GM23338 (cell line): ENCODE measurements around the gene TM9SF4. TPM values are rescaled to one million over a fixed set of nuclear protein-coding genes. Genes with fewer than 3 reads are reported as not detected.

Experiments
- ATAC-seq: fragments of 200-7000 bp; cut with Tn5 transposase; 3 replicates; pipeline ENCODE4 v1.9.1; 2020
- DNase-seq: peaks from one replicate; pipeline ENCODE4 v3.0.0-alpha.2; 2015; ENCODE audit warnings: low spot score
- H2AFZ ChIP-seq: fragments of 200-600 bp; sonication (generic); 2 replicates; pipeline ENCODE4 v1.8.0; 2016; ENCODE audit warnings: antibody characterized with exemption, mild to moderate bottlenecking, moderate library complexity
- H3F3A ChIP-seq: fragments of 200-600 bp; sonication (generic); replicated peaks from 2 replicates; pipeline ENCODE4 v1.8.0; 2017; ENCODE audit warnings: antibody characterized with exemption, mixed run types, low read depth
- H3K27ac ChIP-seq: fragments of 200-600 bp; sonication (generic); 2 replicates; pipeline ENCODE4 v1.6.1; 2016; ENCODE audit warnings: low read depth
- H3K27me3 ChIP-seq: fragments of 200-600 bp; sonication (generic); 2 replicates; pipeline ENCODE4 v1.8.0; 2016; ENCODE audit warnings: mild to moderate bottlenecking, mixed run types, moderate library complexity; ENCODE audit not compliant: insufficient read depth
- H3K36me3 ChIP-seq: fragments of 200-600 bp; sonication (generic); 2 replicates; pipeline ENCODE4 v1.8.0; 2016; ENCODE audit warnings: mild to moderate bottlenecking; ENCODE audit not compliant: insufficient read depth
- H3K4me1 ChIP-seq: fragments of 200-600 bp; sonication (generic); 2 replicates; pipeline ENCODE4 v1.8.0; 2016; ENCODE audit warnings: mild to moderate bottlenecking, moderate library complexity; ENCODE audit not compliant: insufficient read depth
- H3K4me2 ChIP-seq: fragments of 200-600 bp; sonication (generic); 2 replicates; pipeline ENCODE4 v1.7.1; 2017; ENCODE audit warnings: mixed run types
- H3K4me3 ChIP-seq: fragments of 200-600 bp; sonication (generic); 2 replicates; pipeline ENCODE4 v1.6.1; 2016; ENCODE audit warnings: mixed run types
- H3K79me2 ChIP-seq: fragments of 200-600 bp; sonication (generic); replicated peaks from 2 replicates; pipeline ENCODE4 v1.8.0; 2017; ENCODE audit warnings: mild to moderate bottlenecking; ENCODE audit not compliant: insufficient read depth
- H3K9me2 ChIP-seq: fragments of 200-600 bp; sonication (generic); 2 replicates; pipeline ENCODE4 v1.8.0; 2017; ENCODE audit not compliant: insufficient read depth
- H4K20me1 ChIP-seq: fragments of 200-600 bp; sonication (generic); replicated peaks from 2 replicates; pipeline ENCODE4 v1.8.0; 2017; ENCODE audit warnings: mild to moderate bottlenecking; ENCODE audit not compliant: insufficient read depth
- H3K27ac Mint-ChIP-seq: 2 replicates; pipeline ENCODE4 v1.8.0; 2020; ENCODE audit warnings: inconsistent platforms, mild to moderate bottlenecking, moderate library complexity, mixed read lengths
- H3K27me3 Mint-ChIP-seq: 3 replicates; pipeline ENCODE4 v1.8.0; 2022; ENCODE audit warnings: low read depth, mild to moderate bottlenecking, moderate library complexity, mixed read lengths, inconsistent platforms; ENCODE audit not compliant: insufficient read depth, poor library complexity
- H3K36me3 Mint-ChIP-seq: 3 replicates; pipeline ENCODE4 v1.8.0; 2021; ENCODE audit warnings: low read depth, mild to moderate bottlenecking, inconsistent platforms, moderate library complexity, mixed read lengths
- H3K4me1 Mint-ChIP-seq: 3 replicates; pipeline ENCODE4 v1.8.0; 2020; ENCODE audit warnings: mild to moderate bottlenecking, inconsistent platforms, mixed read lengths
- H3K4me3 Mint-ChIP-seq: 3 replicates; pipeline ENCODE4 v1.8.0; 2021; ENCODE audit warnings: moderate library complexity, mild to moderate bottlenecking, inconsistent platforms, mixed read lengths
- H3K9me3 Mint-ChIP-seq: 3 replicates; pipeline ENCODE4 v1.8.0; 2020; ENCODE audit warnings: moderate library complexity, mild to moderate bottlenecking, inconsistent platforms, mixed read lengths
- CREB1 ChIP-seq: fragments of 250-450 bp; sonication (Bioruptor Pico); IDR thresholded peaks from 2 replicates; pipeline ENCODE4 v1.5.0; 2020; ENCODE audit warnings: low read depth, mild to moderate bottlenecking, moderate library complexity
- EZH2 ChIP-seq: fragments of 200-600 bp; sonication (generic); IDR thresholded peaks from one replicate; pipeline ENCODE4 v1.8.0; 2017; ENCODE audit warnings: antibody characterized with exemption, mild to moderate bottlenecking, low read depth; ENCODE audit not compliant: unreplicated experiment
- EZH2phosphoT487 ChIP-seq: fragments of 200-600 bp; sonication (generic); IDR thresholded peaks from one replicate; pipeline ENCODE4 v1.8.1; 2018; ENCODE audit warnings: antibody characterized with exemption; ENCODE audit not compliant: unreplicated experiment
- JUNB ChIP-seq: IDR thresholded peaks from one replicate; pipeline ENCODE4 v1.6.1; 2016; ENCODE audit warnings: antibody characterized with exemption; ENCODE audit not compliant: unreplicated experiment
- STAT1 ChIP-seq: IDR thresholded peaks from one replicate; pipeline ENCODE4 v1.6.1; 2016; ENCODE audit warnings: antibody characterized with exemption; ENCODE audit not compliant: unreplicated experiment
- ZNF114 ChIP-seq: fragments of 250-450 bp; sonication (Bioruptor Pico); IDR thresholded peaks from 2 replicates; pipeline ENCODE4 v1.5.0; 2020; ENCODE audit warnings: mild to moderate bottlenecking, moderate library complexity
- ZNF331 ChIP-seq: fragments of 250-450 bp; sonication (Bioruptor Pico); IDR thresholded peaks from 2 replicates; pipeline ENCODE4 v1.5.0; 2020; ENCODE audit warnings: low read depth, mild to moderate bottlenecking, moderate library complexity
- polyA plus RNA-seq: library from polyadenylated mRNA; unstranded; fragments of >200 nt; fragmentation: Nextera tagmentation; extraction: Ambion mirVana; gene quantifications from 2 replicates; pipeline ENCODE4 v1.2.1, GENCODE V29; 2016
- total RNA-seq: library from RNA; depleted of rRNA; stranded (reverse); fragments of >200 nt; shearing (Covaris generic); gene quantifications from 2 replicates; pipeline ENCODE4 v1.2.3, GENCODE V29; 2014
- TF ChIP-seq, protein P1 (sequence below): IDR thresholded peaks from 2 replicates; pipeline ENCODE4 v1.6.1; 2016; ENCODE audit warnings: antibody characterized with exemption
- TF ChIP-seq, protein P2 (sequence below): IDR thresholded peaks from one replicate; pipeline ENCODE4 v1.6.1; 2018; ENCODE audit warnings: antibody characterized with exemption; ENCODE audit not compliant: unreplicated experiment
- TF ChIP-seq, protein P3 (sequence below), 2 experiments: fragments of 200-600 bp in 1 of 2; sonication (generic) in 1 of 2; conservative IDR thresholded peaks; 2 replicates each; pipeline versions ENCODE4 v1.5.1 to v1.6.1; 2016 to 2017; ENCODE audit warnings: antibody characterized with exemption in 2 of 2, low read depth in 2 of 2, mild to moderate bottlenecking in 2 of 2, moderate library complexity in 1 of 2

The TM9SF4 gene
- total and polyA plus RNA-seq, 2 experiments from 2014 or later, result 20.4 to 52.6 TPM

DNA sequence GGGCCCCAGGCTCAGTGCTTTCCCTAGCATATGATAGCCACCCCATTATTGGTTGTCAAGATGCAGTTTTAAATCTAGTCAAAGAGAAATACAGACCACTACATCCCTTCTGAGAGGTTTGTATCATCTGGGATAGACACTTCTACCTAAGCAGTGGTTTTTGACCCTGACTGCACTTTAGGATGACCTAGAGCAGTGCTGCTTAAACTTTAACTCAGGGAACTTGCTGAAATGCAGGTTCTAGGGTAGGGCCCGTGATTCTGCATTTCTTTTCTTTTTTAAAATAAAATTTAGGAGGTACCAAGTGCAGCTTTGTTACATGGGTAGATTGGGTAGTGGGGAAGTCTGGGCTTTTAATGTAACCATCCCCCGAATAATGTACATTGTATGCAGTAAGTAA, 18.7 kb downstream of the TM9SF4 start:
- no peak overlapping the region for H3K4me3 Mint-ChIP-seq
- peaks cover 8% of the 10 kb centered on the region for H3K27me3 Mint-ChIP-seq
- Histone ChIP-seq H3K27ac (no peak overlapping the region), H3K79me2 (peaks cover 93% of the 10 kb centered on the region), H3K4me2 (no peak overlapping the region), H3F3A (no peaks in the 10 kb centered on the region), H3K4me1 (peaks cover 10% of the 10 kb centered on the region), H2AFZ (no peak overlapping the region), H3K36me3 (peaks cover 3% of the 10 kb centered on the region), H3K27me3 (no peaks in the 10 kb centered on the region), H3K9me2 (no peaks in the 10 kb centered on the region), H3K4me3 (no peak overlapping the region), H4K20me1 (peaks cover 27% of the 10 kb centered on the region)
- peaks cover 24% of the 10 kb centered on the region; the same call in 2 of the 3 replicates for H3K4me1 Mint-ChIP-seq
- no peak overlapping the region for H3K27ac Mint-ChIP-seq
- ATAC-seq (no peak), DNase-seq (no peak)
- TF ChIP-seq CREB1 (CRISPR knock-in tag) (no peak), ZNF114 (CRISPR knock-in tag) (no peak), EZH2phosphoT487 (no peak), STAT1 (no peak), JUNB (no peak)
- TF ChIP-seq, protein P1, sequence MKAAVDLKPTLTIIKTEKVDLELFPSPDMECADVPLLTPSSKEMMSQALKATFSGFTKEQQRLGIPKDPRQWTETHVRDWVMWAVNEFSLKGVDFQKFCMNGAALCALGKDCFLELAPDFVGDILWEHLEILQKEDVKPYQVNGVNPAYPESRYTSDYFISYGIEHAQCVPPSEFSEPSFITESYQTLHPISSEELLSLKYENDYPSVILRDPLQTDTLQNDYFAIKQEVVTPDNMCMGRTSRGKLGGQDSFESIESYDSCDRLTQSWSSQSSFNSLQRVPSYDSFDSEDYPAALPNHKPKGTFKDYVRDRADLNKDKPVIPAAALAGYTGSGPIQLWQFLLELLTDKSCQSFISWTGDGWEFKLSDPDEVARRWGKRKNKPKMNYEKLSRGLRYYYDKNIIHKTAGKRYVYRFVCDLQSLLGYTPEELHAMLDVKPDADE, result no peak
- H3K36me3 Mint-ChIP-seq, result peaks cover 27% of the 10 kb centered on the region
- peaks cover 9% of the 10 kb centered on the region for H3K9me3 Mint-ChIP-seq

DNA sequence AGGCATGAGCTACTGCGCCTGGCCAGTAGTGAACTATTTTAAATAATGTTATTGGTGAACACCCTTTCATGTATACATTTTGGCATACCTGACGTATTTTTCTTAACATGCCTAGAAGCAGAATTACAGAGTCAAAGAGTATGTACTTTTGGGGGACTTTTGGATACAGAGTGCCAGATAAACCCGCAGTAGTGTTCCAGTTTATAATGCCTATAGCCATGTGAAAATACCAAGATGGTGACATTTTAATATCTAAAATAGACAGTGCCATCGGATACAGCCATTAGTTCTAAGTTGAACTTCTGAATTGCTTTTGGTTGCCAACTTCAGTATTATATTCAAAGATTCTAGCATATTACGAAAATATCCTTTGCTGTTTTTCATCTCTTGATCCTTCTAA, 20.3 kb downstream of the TM9SF4 start:
- peaks cover 24% of the 10 kb centered on the region; the same call in 2 of the 3 replicates for H3K4me1 Mint-ChIP-seq
- peaks cover 80% of the 10 kb centered on the region for H3K79me2 ChIP-seq
- H2AFZ ChIP-seq, result no peak overlapping the region
- no peak overlapping the region for H3K4me3 ChIP-seq
- no peaks in the 10 kb centered on the region for H3K9me3 Mint-ChIP-seq
- no peak overlapping the region for H3K27ac Mint-ChIP-seq
- no peaks in the 10 kb centered on the region for H3K9me2 ChIP-seq
- H3K27me3 Mint-ChIP-seq, result peaks cover 6% of the 10 kb centered on the region
- H3K27me3 ChIP-seq, result no peaks in the 10 kb centered on the region
- ATAC-seq (no peak), DNase-seq (no peak)
- H4K20me1 ChIP-seq, result peaks cover 38% of the 10 kb centered on the region
- no peak overlapping the region for H3K27ac ChIP-seq
- H3K4me3 Mint-ChIP-seq, result no peak overlapping the region
- H3K4me1 ChIP-seq, result peaks cover 10% of the 10 kb centered on the region
- H3K36me3 ChIP-seq, result peaks cover 3% of the 10 kb centered on the region
- H3K36me3 Mint-ChIP-seq, result peaks cover 15% of the 10 kb centered on the region
- no peaks in the 10 kb centered on the region for H3F3A ChIP-seq
- no peak overlapping the region for H3K4me2 ChIP-seq
- no peak for TF ChIP-seq EZH2
- TF ChIP-seq, protein P1, result no peak

DNA sequence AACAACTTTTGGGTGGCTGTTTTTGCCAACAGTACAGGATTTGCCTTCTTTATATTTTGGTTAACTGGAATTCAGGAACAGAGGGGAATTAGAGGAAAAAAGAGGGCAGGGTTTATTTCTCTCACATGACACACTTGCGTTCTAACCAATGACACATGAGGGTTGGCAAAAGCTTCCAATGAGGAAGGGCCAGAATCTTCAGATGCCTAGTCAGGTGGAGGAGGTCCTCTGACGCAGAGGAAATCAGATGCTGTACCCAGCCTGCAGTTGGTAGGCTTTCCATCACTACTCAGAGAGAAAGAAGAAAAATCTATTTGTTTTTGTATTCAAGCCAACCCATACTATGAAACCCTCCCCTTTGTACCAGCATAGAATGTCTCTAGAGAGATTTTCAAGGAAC, 20.8 kb downstream of the TM9SF4 start:
- no peak overlapping the region for H3K4me2 ChIP-seq
- peaks cover 10% of the 10 kb centered on the region for H3K4me1 ChIP-seq
- Mint-ChIP-seq H3K36me3 (peaks cover 12% of the 10 kb centered on the region), H3K4me1 (peaks cover 24% of the 10 kb centered on the region; the same call in 2 of the 3 replicates), H3K27ac (no peak overlapping the region), H3K27me3 (peaks cover 7% of the 10 kb centered on the region), H3K9me3 (no peaks in the 10 kb centered on the region), H3K4me3 (no peak overlapping the region)
- ATAC-seq (no peak), DNase-seq (peak; percentile 31)
- no peaks in the 10 kb centered on the region for H3K27me3 ChIP-seq
- H3K4me3 ChIP-seq, result no peak overlapping the region
- H4K20me1 ChIP-seq, result peaks cover 41% of the 10 kb centered on the region
- peaks cover 3% of the 10 kb centered on the region for H3K36me3 ChIP-seq
- no peaks in the 10 kb centered on the region for H3F3A ChIP-seq
- no peak overlapping the region for H3K27ac ChIP-seq
- no peak overlapping the region for H2AFZ ChIP-seq
- peaks cover 75% of the 10 kb centered on the region for H3K79me2 ChIP-seq
- H3K9me2 ChIP-seq, result no peaks in the 10 kb centered on the region
- TF ChIP-seq, protein P1, result no peak
- TF ChIP-seq STAT1 (no peak), ZNF331 (CRISPR knock-in tag) (no peak), CREB1 (CRISPR knock-in tag) (no peak), EZH2 (no peak)
- TF ChIP-seq, protein P2, sequence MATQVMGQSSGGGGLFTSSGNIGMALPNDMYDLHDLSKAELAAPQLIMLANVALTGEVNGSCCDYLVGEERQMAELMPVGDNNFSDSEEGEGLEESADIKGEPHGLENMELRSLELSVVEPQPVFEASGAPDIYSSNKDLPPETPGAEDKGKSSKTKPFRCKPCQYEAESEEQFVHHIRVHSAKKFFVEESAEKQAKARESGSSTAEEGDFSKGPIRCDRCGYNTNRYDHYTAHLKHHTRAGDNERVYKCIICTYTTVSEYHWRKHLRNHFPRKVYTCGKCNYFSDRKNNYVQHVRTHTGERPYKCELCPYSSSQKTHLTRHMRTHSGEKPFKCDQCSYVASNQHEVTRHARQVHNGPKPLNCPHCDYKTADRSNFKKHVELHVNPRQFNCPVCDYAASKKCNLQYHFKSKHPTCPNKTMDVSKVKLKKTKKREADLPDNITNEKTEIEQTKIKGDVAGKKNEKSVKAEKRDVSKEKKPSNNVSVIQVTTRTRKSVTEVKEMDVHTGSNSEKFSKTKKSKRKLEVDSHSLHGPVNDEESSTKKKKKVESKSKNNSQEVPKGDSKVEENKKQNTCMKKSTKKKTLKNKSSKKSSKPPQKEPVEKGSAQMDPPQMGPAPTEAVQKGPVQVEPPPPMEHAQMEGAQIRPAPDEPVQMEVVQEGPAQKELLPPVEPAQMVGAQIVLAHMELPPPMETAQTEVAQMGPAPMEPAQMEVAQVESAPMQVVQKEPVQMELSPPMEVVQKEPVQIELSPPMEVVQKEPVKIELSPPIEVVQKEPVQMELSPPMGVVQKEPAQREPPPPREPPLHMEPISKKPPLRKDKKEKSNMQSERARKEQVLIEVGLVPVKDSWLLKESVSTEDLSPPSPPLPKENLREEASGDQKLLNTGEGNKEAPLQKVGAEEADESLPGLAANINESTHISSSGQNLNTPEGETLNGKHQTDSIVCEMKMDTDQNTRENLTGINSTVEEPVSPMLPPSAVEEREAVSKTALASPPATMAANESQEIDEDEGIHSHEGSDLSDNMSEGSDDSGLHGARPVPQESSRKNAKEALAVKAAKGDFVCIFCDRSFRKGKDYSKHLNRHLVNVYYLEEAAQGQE, result no peak
- TF ChIP-seq, protein P3, sequence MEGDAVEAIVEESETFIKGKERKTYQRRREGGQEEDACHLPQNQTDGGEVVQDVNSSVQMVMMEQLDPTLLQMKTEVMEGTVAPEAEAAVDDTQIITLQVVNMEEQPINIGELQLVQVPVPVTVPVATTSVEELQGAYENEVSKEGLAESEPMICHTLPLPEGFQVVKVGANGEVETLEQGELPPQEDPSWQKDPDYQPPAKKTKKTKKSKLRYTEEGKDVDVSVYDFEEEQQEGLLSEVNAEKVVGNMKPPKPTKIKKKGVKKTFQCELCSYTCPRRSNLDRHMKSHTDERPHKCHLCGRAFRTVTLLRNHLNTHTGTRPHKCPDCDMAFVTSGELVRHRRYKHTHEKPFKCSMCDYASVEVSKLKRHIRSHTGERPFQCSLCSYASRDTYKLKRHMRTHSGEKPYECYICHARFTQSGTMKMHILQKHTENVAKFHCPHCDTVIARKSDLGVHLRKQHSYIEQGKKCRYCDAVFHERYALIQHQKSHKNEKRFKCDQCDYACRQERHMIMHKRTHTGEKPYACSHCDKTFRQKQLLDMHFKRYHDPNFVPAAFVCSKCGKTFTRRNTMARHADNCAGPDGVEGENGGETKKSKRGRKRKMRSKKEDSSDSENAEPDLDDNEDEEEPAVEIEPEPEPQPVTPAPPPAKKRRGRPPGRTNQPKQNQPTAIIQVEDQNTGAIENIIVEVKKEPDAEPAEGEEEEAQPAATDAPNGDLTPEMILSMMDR (conservative IDR thresholded peaks at IDR 0.05; ENCODE audit: low read depth in 2 of 2), result no peak
